Smooth muscle cell of bladder (primary cell): Measurements from ENCODE around the gene CYP2W1. TPM values are rescaled to one million over a fixed set of nuclear protein-coding genes. Genes with fewer than 3 reads are reported as not detected.

Experiments
- total RNA-seq: library from RNA; depleted of rRNA; stranded (reverse); fragments of >200 nt; gene quantifications from 2 replicates; pipeline ENCODE4 v1.2.3, GENCODE V29; 2014

Gene CYP2W1, protein sequence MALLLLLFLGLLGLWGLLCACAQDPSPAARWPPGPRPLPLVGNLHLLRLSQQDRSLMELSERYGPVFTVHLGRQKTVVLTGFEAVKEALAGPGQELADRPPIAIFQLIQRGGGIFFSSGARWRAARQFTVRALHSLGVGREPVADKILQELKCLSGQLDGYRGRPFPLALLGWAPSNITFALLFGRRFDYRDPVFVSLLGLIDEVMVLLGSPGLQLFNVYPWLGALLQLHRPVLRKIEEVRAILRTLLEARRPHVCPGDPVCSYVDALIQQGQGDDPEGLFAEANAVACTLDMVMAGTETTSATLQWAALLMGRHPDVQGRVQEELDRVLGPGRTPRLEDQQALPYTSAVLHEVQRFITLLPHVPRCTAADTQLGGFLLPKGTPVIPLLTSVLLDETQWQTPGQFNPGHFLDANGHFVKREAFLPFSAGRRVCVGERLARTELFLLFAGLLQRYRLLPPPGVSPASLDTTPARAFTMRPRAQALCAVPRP
- total RNA-seq = 0.09 and 0.14 TPM in 2 replicates

DNA sequence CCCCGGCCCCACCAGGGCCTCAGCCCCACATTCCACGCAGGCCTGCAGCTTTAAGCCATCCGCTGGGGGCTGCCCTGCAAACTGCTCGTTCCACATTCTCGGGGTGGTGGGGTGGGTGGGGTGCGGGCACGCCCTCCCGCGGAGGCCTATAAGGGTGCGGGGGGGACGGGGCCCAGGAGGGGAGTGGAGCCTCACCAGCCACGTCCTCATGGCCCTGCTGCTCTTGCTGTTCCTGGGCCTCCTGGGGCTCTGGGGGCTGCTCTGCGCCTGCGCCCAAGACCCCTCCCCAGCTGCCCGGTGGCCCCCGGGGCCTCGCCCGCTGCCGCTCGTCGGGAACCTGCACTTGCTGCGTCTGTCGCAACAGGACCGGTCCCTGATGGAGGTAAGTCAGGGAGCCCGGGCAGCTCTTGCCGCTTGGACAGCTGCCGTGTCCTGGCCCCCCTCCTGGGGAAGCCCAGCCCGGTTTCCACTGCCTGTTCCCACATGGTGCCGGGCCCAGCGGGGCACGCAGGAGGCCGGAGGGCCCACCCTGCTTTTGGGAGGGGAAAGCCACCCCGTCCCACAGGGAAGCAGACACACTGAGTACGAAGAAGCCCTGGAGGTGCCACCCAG lies at the start of gene CYP2W1:
TSS of gene CYP2W1 (plus strand) at position 178 of the 612 bp plus-strand sequence. CDS start at position 209, 31 bp downstream.

DNA sequence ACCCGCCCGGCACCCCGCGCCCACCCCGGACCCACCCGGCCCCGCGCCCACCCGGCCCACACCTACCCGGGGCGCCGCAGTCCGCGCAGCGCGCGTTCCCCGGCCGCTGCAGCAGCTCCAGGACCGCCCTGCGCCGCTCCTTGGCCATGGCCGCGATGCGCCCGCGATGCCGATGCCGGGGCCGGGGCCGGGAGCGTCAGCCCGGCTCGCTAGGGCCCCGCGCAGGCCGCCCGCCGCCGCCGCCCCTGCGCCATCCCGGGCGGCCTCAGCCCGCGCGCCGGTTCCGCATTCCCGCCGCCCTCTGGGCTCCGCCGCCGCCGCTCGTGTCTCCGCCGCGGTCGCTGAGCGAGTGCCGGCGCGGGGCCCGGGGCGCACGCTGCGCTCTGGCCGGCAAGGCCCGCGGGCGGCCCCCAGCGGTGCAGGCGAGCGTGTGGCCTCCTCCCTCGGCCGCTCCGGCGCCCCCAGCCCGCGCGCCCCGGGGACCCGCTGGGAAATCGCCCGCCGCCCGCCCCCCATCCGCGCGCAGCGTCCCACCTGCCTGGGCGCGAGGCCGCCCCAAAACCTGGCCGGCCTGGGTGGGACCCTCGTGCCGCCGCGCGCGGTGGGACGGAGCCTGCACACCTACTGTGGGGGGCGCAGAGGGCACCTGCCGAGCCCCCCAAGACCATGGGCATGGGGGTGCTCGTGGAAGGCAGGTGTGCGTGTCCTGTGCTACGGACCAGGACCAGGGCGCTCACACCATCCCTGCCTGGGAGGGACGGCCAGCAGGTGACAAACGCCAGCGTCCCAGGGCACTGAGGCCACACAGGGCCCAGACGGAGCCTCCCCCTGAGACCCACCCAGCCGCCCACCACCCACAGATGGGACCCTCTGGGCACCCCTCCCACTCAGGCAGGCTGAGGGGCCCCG lies 28.4 kb upstream of the CYP2W1 start, which contains the start of gene ADAP1:
TSS of gene ADAP1 (minus strand) at position 351 of the 909 bp plus-strand sequence. CDS start at position 148, 203 bp downstream.

DNA sequence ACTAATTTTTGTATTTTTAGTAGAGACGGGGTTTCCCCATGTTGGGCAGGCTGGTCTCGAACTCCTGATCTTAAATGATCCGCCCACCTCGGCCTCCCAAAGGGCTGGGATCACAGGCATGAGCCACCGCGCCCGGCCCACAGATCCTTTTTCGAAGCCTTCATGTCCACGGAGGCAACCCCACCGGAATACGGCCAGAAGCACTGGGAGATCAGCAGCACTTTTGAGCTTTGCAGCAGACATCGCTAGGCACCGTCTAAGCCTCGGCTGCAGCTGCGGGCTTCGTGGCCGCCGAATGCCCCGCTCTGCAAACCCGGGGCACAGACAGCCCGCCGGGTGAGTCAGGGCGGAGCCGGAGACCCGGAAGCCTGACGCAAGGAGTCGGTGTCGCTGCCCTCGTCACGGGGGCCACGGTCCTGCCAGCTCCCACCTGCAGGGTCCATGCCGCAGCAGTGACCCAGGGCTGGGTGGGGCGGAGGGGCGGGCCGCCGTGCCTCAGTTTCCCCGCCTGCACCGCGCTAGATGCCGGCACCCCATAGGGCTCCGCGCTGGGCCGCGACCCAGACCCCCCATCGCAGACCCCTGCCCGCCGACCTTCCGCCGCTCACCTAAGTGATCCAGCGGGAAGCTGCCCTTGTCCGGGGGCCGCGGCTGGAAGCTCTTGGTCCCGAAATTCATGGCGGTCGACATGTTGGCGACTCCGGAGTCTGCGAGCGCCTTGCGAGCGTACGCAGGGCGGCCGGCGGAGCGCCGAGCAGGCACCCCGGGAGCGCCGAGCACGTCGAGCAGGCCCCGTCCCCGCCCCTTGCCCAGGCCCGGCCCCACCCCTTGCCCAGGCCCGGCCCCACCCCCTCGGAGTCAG lies 7.9 kb upstream of the CYP2W1 start, which contains the start of gene COX19:
TSS of gene COX19 (minus strand) at position 730 of the 862 bp plus-strand sequence. CDS start at position 690, 40 bp downstream.

Other genes with a start within 250 kb of the CYP2W1 start
- 95.4 and 135 TPM in 2 replicates for gene SUN1, start 150.7 kb upstream of the CYP2W1 start, total RNA-seq
- gene GET4, start 106.6 kb upstream of the CYP2W1 start, total RNA-seq = 16.1 and 19.7 TPM in 2 replicates
- gene ADAP1, start 28.5 kb upstream of the CYP2W1 start, total RNA-seq = 9.1 and 9.2 TPM in 2 replicates
- 9.5 and 9.6 TPM in 2 replicates for gene COX19, start 7.6 kb upstream of the CYP2W1 start, total RNA-seq
- 1.00 and 5.8 TPM in 2 replicates for gene GPR146, start 61.4 kb downstream of the CYP2W1 start, total RNA-seq
- 1.00 and 1.5 TPM in 2 replicates for gene GPER1, start 104.9 kb downstream of the CYP2W1 start, total RNA-seq
- gene ZFAND2A, start 177.0 kb downstream of the CYP2W1 start, total RNA-seq = 21.0 and 30.0 TPM in 2 replicates
- gene UNCX, start 249.7 kb downstream of the CYP2W1 start, total RNA-seq = not detected in 2 replicates